GM19351 (cell line): ENCODE measurements around the gene RSAD2.
"Not testable (repeated sequence)": the region's sequence is repeated elsewhere in the genome, so short reads cannot be mapped to it uniquely, and the experiment has no call there.

ENCODE experiments used
- ATAC-seq: cut with Tn5 transposase; IDR thresholded peaks from one replicate; pipeline ENCODE4 v1.9.1; 2021; ENCODE audit warnings: mild to moderate bottlenecking, moderate library complexity; ENCODE audit not compliant: unreplicated experiment

The RSAD2 gene

DNA sequence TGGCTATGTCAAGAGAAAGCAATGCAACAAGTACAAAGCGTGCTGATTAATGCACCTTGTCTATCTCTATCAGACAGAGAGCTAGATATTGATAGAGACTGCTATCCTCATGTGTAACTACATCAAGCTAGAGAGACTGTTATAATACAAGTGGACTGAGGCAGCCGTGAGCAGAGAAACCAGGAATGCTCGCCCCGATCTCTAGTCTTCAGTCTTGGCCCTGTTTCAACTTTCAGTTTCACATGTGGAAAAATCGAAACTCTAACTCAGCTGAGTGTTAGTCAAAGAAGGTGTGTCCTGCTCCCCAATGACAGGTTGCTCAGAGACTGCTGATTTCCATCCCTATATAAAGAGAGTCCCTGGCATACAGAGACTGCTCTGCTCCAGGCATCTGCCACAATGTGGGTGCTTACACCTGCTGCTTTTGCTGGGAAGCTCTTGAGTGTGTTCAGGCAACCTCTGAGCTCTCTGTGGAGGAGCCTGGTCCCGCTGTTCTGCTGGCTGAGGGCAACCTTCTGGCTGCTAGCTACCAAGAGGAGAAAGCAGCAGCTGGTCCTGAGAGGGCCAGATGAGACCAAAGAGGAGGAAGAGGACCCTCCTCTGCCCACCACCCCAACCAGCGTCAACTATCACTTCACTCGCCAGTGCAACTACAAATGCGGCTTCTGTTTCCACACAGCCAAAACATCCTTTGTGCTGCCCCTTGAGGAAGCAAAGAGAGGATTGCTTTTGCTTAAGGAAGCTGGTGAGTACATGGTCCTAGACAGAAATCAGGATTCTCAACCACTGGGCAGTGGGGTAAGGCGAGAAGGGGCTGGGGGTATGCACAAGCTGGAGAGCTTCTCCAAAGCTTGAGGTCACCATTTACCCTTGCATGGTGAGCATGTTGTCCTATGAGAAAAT lies at the start of gene RSAD2:
RSAD2 (plus strand) TSS at position 376 of the 903 bp plus-strand sequence; CDS start at position 400, 24 bp downstream.
- ATAC-seq = peak; percentile 85

DNA sequence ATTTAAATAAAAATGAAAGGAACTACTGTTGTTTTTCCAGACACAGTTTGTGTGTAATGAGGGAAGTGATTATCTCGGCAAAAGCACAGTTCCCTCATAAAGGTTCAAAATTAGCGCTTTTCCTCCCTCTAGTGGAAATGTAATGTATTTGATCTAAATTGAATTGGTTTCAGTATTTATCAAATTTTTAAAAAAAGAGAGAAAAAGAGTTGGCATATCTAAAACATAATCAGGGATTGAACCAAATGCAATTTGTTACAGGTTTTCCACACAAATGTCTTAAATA lies 49.3 kb upstream of the RSAD2 start:
- no peak for ATAC-seq

DNA sequence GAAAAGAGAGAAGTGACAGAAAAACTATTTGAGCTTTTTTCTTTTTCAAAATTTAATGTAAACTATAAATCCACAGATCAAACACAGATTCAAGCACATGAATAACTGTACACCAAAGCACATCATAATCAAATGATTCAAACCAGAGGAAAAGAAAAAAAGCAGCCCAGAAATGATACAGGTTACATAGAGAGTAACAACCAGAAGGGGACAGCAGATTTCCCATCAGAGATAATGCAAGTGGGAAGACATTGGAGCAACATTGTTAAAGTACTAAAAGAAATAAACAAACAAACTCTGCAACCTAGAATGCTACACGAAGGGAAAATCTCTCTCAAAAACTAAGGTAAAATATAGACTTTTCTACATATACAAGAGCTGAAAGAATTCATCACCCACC lies 46.3 kb upstream of the RSAD2 start:
- ATAC-seq = no peak

GRCh38 chr2:6832596-6833299 lies 44.8 kb upstream of the RSAD2 start:
- ATAC-seq = no peak

DNA sequence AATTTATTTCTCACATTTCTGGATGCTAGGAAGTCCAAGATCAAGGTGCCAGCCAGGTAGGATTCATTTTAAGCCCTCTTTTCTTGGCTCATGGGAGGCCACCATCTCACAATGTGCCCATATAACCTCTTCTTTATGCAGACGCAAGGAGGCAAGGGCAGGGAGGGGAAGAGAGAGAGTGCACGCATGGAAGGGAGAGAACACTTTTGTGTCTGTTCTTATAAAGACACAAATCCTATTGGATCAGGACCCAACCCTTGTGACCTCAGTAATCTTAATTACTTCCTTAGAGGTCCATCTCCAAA lies 44.3 kb upstream of the RSAD2 start:
- no peak for ATAC-seq

DNA sequence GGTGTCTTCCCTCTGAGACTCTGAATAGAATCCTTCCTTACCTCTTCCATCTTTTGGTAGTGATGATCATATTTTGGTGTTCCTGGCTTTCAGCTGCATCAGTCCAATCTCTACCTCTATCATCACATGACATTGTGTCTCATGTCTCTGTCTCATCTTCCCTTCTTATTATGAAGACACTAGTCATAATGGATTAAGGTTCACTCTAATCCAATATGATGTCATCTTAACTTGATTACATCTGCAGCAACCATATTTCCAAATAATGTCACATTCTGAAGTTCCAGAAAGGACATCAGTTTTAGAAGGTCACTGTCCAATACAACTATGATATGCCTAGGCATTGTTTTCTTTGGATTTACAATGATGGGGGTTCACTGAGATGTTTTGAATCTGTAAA lies 43.4 kb upstream of the RSAD2 start:
- ATAC-seq = no peak

DNA sequence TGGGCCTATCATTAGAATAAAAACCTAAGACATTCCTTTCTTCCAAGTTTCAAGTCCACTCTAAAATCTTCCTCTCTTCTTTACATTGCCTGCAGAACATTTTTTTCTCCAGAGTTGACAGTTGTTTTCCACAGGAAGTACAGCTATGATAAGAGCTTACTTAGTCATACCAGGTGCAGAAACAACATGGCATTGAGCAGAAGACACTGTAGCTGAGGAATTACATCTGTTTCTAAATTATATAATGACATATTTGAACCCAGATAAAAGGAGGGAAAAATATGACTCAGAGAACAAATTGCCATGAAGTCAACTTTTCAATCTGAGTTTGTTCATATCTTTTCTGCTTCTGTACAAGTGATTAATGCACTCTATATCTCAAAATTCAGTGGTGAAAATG lies 42.1 kb upstream of the RSAD2 start:
- no peak for ATAC-seq

- no peak for ATAC-seq
Observed at GRCh38 chr2:6838673-6839319, 38.8 kb upstream of the RSAD2 start.

DNA sequence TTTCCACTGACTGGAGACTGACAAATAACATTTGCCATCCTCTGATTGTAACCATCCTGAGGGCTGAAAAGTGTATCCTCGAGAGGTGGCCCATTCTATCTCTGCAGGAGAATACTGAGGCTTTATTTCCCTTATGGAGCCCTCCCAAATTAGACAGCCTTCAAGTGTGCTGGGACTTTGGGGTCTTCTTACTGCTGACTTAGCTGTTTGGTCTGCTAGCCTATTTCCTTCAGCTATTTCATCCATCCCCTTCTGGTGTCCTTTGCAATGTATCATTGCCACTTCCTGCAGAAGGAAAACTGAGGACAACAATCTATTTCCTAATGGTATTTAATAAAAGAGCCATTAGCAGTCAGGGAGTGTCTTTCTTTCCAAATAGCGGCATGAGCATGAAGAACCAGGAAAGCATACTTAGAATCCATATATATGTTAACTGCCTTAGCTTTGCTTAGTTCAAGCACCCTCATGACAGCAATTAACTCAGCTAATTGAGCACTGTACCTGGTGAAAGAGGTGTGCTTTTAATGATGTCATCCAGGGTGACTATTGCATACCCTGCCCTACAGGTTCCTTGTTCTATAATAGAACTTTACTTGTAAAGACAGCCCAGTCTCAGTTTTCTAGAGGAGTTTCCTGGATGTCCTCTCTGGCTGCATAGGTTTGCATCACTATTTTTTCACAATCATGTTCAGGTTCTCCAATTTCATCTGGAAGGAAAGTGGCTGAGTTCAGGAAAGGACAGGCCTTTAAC lies 35.9 kb upstream of the RSAD2 start:
- no peak for ATAC-seq

GRCh38 chr2:6845312-6845711 lies 32.3 kb upstream of the RSAD2 start:
- no peak for ATAC-seq

GRCh38 chr2:6845903-6846302 lies 31.7 kb upstream of the RSAD2 start:
- ATAC-seq = no peak

GRCh38 chr2:6846540-6846939 lies 31.0 kb upstream of the RSAD2 start:
- ATAC-seq = no peak

- no peak for ATAC-seq
Observed at GRCh38 chr2:6846967-6847681, 30.5 kb upstream of the RSAD2 start.

- ATAC-seq = no peak
Observed at GRCh38 chr2:6852195-6852594, 25.4 kb upstream of the RSAD2 start.

DNA sequence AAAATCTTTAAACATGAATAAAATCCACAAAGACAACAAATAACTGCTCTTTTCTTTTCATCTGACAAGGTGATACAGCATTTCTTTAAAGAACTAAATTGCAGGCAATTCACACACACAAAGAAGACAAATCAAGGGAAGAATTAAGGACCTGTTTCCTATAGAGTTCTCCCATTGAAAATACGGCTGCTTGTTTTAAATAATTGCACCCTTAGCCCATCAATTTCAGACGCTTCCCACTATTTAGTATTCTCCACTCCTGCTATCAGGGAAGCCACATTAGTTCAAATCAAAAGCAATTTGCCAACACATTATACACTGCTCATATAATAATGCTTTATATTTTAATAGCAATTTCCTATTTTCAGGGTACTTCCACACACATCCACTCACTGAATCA lies 23.2 kb upstream of the RSAD2 start:
- ATAC-seq = no peak

DNA sequence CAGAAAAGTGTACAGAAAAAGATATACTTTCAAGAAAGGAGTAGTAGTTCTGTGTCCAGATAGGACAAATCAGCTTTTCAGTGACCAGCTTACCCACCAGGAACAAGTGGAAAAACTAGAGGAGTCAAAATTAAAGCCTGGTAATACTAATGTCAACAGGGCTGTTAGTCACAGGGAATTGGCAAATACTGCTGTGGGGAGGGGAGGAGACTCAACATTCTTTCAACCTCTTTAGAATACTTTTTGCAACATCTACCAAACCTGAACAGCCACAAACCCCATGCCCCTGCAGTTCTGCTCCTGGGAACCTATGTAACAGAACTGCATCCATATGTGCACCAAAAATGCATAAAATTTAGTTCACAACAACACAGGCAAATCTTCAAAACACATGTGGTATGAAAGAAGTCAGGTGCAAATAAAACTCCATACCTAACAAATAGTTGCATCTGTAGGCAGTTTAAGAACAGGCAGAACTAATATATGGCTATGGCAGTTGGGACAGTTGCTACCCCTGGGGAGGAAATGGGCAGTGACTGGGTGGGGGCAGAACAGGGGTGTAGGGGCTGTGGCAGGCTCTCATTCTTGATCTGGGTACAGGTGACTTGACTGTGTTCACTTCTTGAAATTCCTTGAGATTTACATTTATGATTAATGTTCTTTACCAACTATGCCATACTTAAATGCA lies 21.6 kb upstream of the RSAD2 start:
- ATAC-seq = no peak

DNA sequence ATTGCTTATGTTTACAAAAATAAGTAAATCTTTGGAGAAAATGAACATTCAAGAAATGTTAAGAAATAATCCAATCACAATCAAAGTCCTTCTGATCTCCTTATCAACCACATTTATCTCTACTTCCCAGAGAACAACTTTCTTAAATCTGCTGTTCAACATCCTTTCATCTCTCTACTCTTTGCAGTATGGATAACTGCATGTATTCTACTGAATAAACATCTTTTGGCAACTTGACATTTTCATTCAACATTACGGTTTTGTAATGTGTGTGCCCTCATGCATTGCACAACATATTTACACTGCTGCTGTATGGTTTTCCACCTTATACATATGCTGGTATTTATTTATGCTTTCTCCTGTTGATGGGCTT lies 21.0 kb upstream of the RSAD2 start:
- ATAC-seq = no peak

DNA sequence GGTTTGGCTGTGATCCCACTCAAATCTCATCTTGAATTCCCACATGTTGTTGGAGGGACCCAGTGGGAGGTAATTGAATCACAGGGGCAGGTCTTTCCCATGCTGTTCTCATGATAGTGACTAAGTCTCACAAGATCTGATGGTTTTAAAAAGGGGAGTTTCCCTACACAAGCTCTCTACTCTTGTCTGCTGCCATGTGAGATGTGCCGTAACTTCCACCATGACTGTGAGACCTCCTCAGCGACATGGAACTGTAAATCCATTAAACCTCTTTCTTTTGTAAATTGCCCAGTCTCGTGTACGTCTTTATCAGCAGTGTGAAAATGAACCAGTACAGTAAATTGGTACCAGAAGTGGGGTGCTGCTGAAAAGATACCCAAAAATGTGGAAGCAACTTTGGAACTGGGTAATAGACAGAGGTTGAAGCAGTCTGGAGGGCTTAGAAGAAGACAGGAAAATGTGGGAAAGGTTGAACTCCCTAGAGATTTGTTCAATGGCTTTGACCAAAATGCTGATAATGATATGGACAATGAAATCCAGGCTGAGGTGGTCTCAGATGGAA lies 19.0 kb upstream of the RSAD2 start:
- ATAC-seq = not testable (repeated sequence)

DNA sequence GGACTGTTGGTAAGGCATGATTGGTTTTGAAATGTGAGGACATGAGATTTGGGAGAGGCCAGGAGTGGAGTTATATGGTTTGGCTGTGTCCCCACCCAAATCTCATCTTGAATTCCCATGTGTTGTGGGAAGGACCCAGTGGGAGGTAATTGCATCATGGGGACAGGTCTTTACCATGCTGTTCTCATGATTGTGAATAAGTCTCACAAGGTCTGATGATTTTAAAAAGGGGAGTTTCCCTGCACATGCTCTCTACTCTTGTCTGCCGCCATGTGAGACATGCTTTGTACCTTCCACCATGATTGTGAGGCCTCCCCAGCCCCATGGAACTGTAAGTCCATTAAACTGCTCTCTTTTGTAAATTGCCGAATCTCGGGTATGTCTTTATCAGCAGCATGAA lies 17.3 kb upstream of the RSAD2 start:
- ATAC-seq = no peak

DNA sequence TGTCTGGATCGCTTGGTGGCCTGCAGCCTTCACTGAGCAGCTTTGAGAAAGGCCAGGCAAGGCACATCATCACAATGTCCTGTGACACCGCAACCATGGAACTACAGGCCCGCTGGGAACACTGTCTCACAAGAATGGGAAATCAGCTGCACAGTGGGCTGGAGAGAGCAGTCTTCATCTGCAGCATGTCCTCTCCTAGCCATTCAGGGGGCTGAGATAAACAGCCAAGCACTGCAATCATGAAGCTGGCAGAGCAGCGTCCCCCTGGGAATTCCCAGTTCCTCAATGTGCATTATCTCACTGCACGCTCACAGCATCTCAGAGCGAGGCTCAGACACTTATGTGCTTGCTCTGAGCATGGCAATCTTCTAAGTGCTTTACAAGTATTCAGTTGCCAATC lies 13.8 kb upstream of the RSAD2 start:
- ATAC-seq = no peak
